HepG2 (cell line): ENCODE data around the gene ZFP62. TPM values are rescaled to one million over a fixed set of nuclear protein-coding genes. Genes with fewer than 3 reads are reported as not detected.

Experiments
- ATAD3A ChIP-seq: sonication (generic); formaldehyde crosslinking; IDR thresholded peaks from 2 replicates; pipeline ENCODE4 v1.4.0; 2020; ENCODE audit warnings: missing genetic modification reagents
- FOXK1 ChIP-seq: sonication (generic); formaldehyde crosslinking; IDR thresholded peaks from 2 replicates; pipeline ENCODE4 v1.4.0; 2020; ENCODE audit warnings: low read depth, missing genetic modification reagents, borderline replicate concordance
- FOXK2 ChIP-seq: fragments of 450-650 bp; IDR thresholded peaks from 2 replicates; pipeline ENCODE4 v1.6.1; 2016
- HMGA1 ChIP-seq: sonication (generic); formaldehyde crosslinking; conservative IDR thresholded peaks from 2 replicates; pipeline ENCODE4 v1.4.0; 2020; ENCODE audit warnings: missing genetic modification reagents
- IRF9 ChIP-seq: sonication (generic); formaldehyde crosslinking; IDR thresholded peaks from 2 replicates; pipeline ENCODE4 v1.8.0; 2022; ENCODE audit warnings: missing genetic modification reagents, mild to moderate bottlenecking, borderline replicate concordance
- NFE2L1 ChIP-seq: sonication (generic); formaldehyde crosslinking; IDR thresholded peaks from 2 replicates; pipeline ENCODE4 v1.4.0; 2020; ENCODE audit warnings: missing genetic modification reagents, mild to moderate bottlenecking, borderline replicate concordance
- PHF8 ChIP-seq: sonication (generic); formaldehyde crosslinking; IDR thresholded peaks from 2 replicates; pipeline ENCODE4 v1.5.0; 2020; ENCODE audit warnings: missing genetic modification reagents
- SNAI1 ChIP-seq: sonication (generic); formaldehyde crosslinking; IDR thresholded peaks from 2 replicates; pipeline ENCODE4 v1.5.0; 2020; ENCODE audit warnings: mild to moderate bottlenecking, missing genetic modification reagents, borderline replicate concordance
- TIGD3 ChIP-seq: sonication (generic); formaldehyde crosslinking; IDR thresholded peaks from 2 replicates; pipeline ENCODE4 v1.5.1; 2020; ENCODE audit warnings: mild to moderate bottlenecking, missing genetic modification reagents, borderline replicate concordance
- ZBTB14 ChIP-seq: sonication (generic); formaldehyde crosslinking; IDR thresholded peaks from 2 replicates; pipeline ENCODE4 v1.4.0; 2020; ENCODE audit warnings: missing genetic modification reagents
- ZNF12 ChIP-seq: sonication (generic); formaldehyde crosslinking; IDR thresholded peaks from 2 replicates; pipeline ENCODE4 v1.5.0; 2020; ENCODE audit warnings: missing genetic modification reagents
- ZNF253 ChIP-seq: sonication (generic); formaldehyde crosslinking; IDR thresholded peaks from 2 replicates; pipeline ENCODE4 v1.8.0; 2022; ENCODE audit warnings: mild to moderate bottlenecking, missing genetic modification reagents, borderline replicate concordance
- ZNF329 ChIP-seq: sonication (generic); formaldehyde crosslinking; IDR thresholded peaks from 2 replicates; pipeline ENCODE4 v1.9.0; 2021; ENCODE audit warnings: low read depth, mild to moderate bottlenecking, missing genetic modification reagents
- ZNF382 ChIP-seq: sonication (generic); formaldehyde crosslinking; IDR thresholded peaks from 2 replicates; pipeline ENCODE4 v1.5.0; 2020; ENCODE audit warnings: missing genetic modification reagents, mild to moderate bottlenecking, borderline replicate concordance
- ZNF430 ChIP-seq: sonication (generic); formaldehyde crosslinking; IDR thresholded peaks from 2 replicates; pipeline ENCODE4 v1.9.0; 2021; ENCODE audit warnings: mild to moderate bottlenecking, missing genetic modification reagents
- ZNF431 ChIP-seq: sonication (generic); formaldehyde crosslinking; IDR thresholded peaks from 2 replicates; pipeline ENCODE4 v1.9.0; 2022; ENCODE audit warnings: missing genetic modification reagents, low read depth, mild to moderate bottlenecking, borderline replicate concordance
- ZNF556 ChIP-seq: sonication (generic); formaldehyde crosslinking; IDR thresholded peaks from 2 replicates; pipeline ENCODE4 v1.4.0; 2020; ENCODE audit warnings: mild to moderate bottlenecking, missing genetic modification reagents, borderline replicate concordance
- ZNF644 ChIP-seq: IDR thresholded peaks from 2 replicates; pipeline ENCODE4 v1.6.1; 2016; ENCODE audit warnings: low read depth
- ZNF703 ChIP-seq: sonication (generic); formaldehyde crosslinking; IDR thresholded peaks from 2 replicates; pipeline ENCODE4 v1.5.1; 2020; ENCODE audit warnings: missing genetic modification reagents, mild to moderate bottlenecking, moderate library complexity, borderline replicate concordance
- ZNF790 ChIP-seq: sonication (generic); formaldehyde crosslinking; IDR thresholded peaks from 2 replicates; pipeline ENCODE4 v1.8.0; 2022; ENCODE audit warnings: missing genetic modification reagents, mild to moderate bottlenecking, borderline replicate concordance
- ZNF891 ChIP-seq: sonication (generic); formaldehyde crosslinking; IDR thresholded peaks from 2 replicates; pipeline ENCODE4 v1.5.0; 2020; ENCODE audit warnings: mild to moderate bottlenecking, missing genetic modification reagents
- ZUFSP ChIP-seq: sonication (generic); formaldehyde crosslinking; IDR thresholded peaks from 2 replicates; pipeline ENCODE4 v1.9.0; 2021; ENCODE audit warnings: missing genetic modification reagents, mild to moderate bottlenecking, borderline replicate concordance
- polyA plus RNA-seq, 8 experiments: library from polyadenylated mRNA; depleted of rRNA in 3 of 8; stranded (reverse) in 7 of 8; unstranded in 1 of 8; fragments of >200 nt; fragmentation: Illumina TruSeq in 4 of 8; extraction: Trizol in 4 of 8; gene quantifications; 2 replicates each; pipeline versions ENCODE4 v1.2.1 to v1.2.3, GENCODE V29; 2011 to 2016; ENCODE audit warnings: low read depth in 4 of 8, missing spikeins in 1 of 8, mixed read lengths in 1 of 8; ENCODE audit not compliant: insufficient read depth in 1 of 8
- total RNA-seq, 5 experiments: library from RNA; depleted of rRNA; stranded (reverse); fragments of >200 nt; fragmentation: Illumina TruSeq; extraction: Trizol; gene quantifications; 2 replicates each; pipeline ENCODE4 v1.2.3, GENCODE V29; 2016; ENCODE audit warnings: low read depth in 1 of 5

ZFP62 gene
- total and polyA plus RNA-seq, 2 of the 13 experiments (the other 11 are each of a cell fraction or from before 2014, with no cell fraction given): 8.2 to 19.4 TPM

- TF ChIP-seq TIGD3 (CRISPR knock-in tag): no peak
- no peak; the same call in 1 of the 2 replicates for TF ChIP-seq NFE2L1
- no peak for TF ChIP-seq HMGA1 (CRISPR knock-in tag)
- peak; percentile 28; the same call in 1 of the 2 replicates for TF ChIP-seq IRF9 (CRISPR knock-in tag)
- TF ChIP-seq ATAD3A (CRISPR knock-in tag): no peak
- peak; percentile 83; the same call in 1 of the 2 replicates for TF ChIP-seq ZNF790 (CRISPR knock-in tag)
- no peak for TF ChIP-seq ZUFSP (CRISPR knock-in tag)
- peak; percentile 18; the same call in 1 of the 2 replicates for TF ChIP-seq ZNF12 (CRISPR knock-in tag)
- no peak for TF ChIP-seq SNAI1 (CRISPR knock-in tag)
- no peak for TF ChIP-seq ZNF329 (CRISPR knock-in tag)
- TF ChIP-seq FOXK1 (CRISPR knock-in tag): no peak
- peak; percentile 70; the same call in 1 of the 2 replicates for TF ChIP-seq ZNF891 (CRISPR knock-in tag)
- TF ChIP-seq FOXK2: no peak
- peak; percentile 45; the same call in 1 of the 2 replicates for TF ChIP-seq ZNF430 (CRISPR knock-in tag)
- peak; percentile 45; the same call in 1 of the 2 replicates for TF ChIP-seq ZNF556
- no peak for TF ChIP-seq ZNF644 (CRISPR knock-in tag)
- TF ChIP-seq ZBTB14 (CRISPR knock-in tag): peak; percentile 73
- peak; percentile 64; the same call in 1 of the 2 replicates for TF ChIP-seq ZNF703 (CRISPR knock-in tag)
- TF ChIP-seq ZNF382: no peak
- no peak for TF ChIP-seq ZNF431 (CRISPR knock-in tag)
- peak; percentile 92 for TF ChIP-seq PHF8 (CRISPR knock-in tag)
- TF ChIP-seq ZNF253: no peak
These were observed at the start of gene ZFP62 (continued) for GRCh38 chr5:180860887-180861822.
